CD14-positive monocyte (primary cell): ENCODE data around the gene MRGPRG. TPM values are rescaled to one million over a fixed set of nuclear protein-coding genes. Genes with fewer than 3 reads are reported as not detected.

Source experiments
- DNase-seq, 3 donors: peaks; one replicate each; pipeline ENCODE4 v3.0.0-alpha.2; 2011 to 2022
- H2AFZ ChIP-seq: 2 replicates; pipeline ENCODE4 v1.6.0; 2012; ENCODE audit warnings: mild to moderate bottlenecking, low read depth, low read length, inconsistent platforms; ENCODE audit not compliant: insufficient read depth, poor library complexity, severe bottlenecking
- H3K27ac ChIP-seq, 2 donors: 1 replicate in 1 of 2; 2 replicates in 1 of 2; pipeline ENCODE4 v1.5.1; 2012 to 2013; ENCODE audit warnings: low read length in 2 of 2, control low read depth in 1 of 2, inconsistent platforms in 1 of 2, low read depth in 1 of 2, mild to moderate bottlenecking in 1 of 2
- H3K27me3 ChIP-seq, 2 donors: one replicate each; pipeline versions ENCODE4 v1.6.0 to v1.6.1; 2011 to 2013; ENCODE audit warnings: low read length in 2 of 2; ENCODE audit not compliant: control insufficient read depth in 2 of 2, insufficient read depth in 2 of 2
- H3K36me3 ChIP-seq, 2 donors: replicated peaks in 1 of 2; 1 replicate in 1 of 2; 2 replicates in 1 of 2; pipeline versions ENCODE4 v1.5.1 to v1.6.1; 2012 to 2013; ENCODE audit warnings: low read length in 2 of 2, control low read depth in 1 of 2, inconsistent platforms in 1 of 2, mild to moderate bottlenecking in 1 of 2; ENCODE audit not compliant: insufficient read depth in 2 of 2, control insufficient read depth in 1 of 2
- H3K4me1 ChIP-seq, 2 donors: 1 replicate in 1 of 2; 2 replicates in 1 of 2; pipeline versions ENCODE4 v1.5.1 to v1.6.1; 2012 to 2013; ENCODE audit warnings: low read length in 2 of 2, control low read depth in 1 of 2, inconsistent platforms in 1 of 2, mild to moderate bottlenecking in 1 of 2, moderate library complexity in 1 of 2; ENCODE audit not compliant: insufficient read depth in 2 of 2, control insufficient read depth in 1 of 2
- H3K4me2 ChIP-seq: replicated peaks from 2 replicates; pipeline ENCODE3; 2012; ENCODE audit warnings: low read length, moderate library complexity, mild to moderate bottlenecking; ENCODE audit not compliant: poor library complexity, severe bottlenecking; ENCODE audit errors: extremely low read depth
- H3K4me3 ChIP-seq, 3 experiments: fragments of 200-600 bp in 1 of 3; sonication (generic) in 1 of 3; replicated peaks in 1 of 3; 1 replicate in 2 of 3; 2 replicates in 1 of 3; pipeline ENCODE4 v1.5.1; 2011 to 2013; ENCODE audit warnings: low read length in 3 of 3, mild to moderate bottlenecking in 3 of 3, control low read depth in 2 of 3, low read depth in 2 of 3, inconsistent platforms in 1 of 3, moderate library complexity in 1 of 3
- H3K79me2 ChIP-seq: 2 replicates; pipeline ENCODE4 v1.6.0; 2012; ENCODE audit warnings: mild to moderate bottlenecking, control low read depth, inconsistent platforms, low read length, moderate library complexity; ENCODE audit not compliant: insufficient read depth
- H3K9ac ChIP-seq: 2 replicates; pipeline ENCODE4 v1.6.0; 2017; ENCODE audit warnings: low read length, mild to moderate bottlenecking; ENCODE audit not compliant: insufficient read depth, poor library complexity, severe bottlenecking
- H3K9me3 ChIP-seq, 2 donors: replicated peaks in 1 of 2; 1 replicate in 1 of 2; 2 replicates in 1 of 2; pipeline versions ENCODE4 v1.5.1 to v1.6.1; 2012 to 2013; ENCODE audit warnings: low read length in 2 of 2, control low read depth in 1 of 2; ENCODE audit not compliant: control insufficient read depth in 1 of 2, insufficient read depth in 1 of 2
- H4K20me1 ChIP-seq: 2 replicates; pipeline ENCODE4 v1.6.0; 2012; ENCODE audit warnings: mild to moderate bottlenecking, low read length, control low read depth, moderate library complexity; ENCODE audit not compliant: insufficient read depth
- H3K27ac Mint-ChIP-seq, 7 donors: one replicate each; pipeline ENCODE4 v1.8.0; 2020; ENCODE audit warnings: mild to moderate bottlenecking in 7 of 7, mixed read lengths in 7 of 7, moderate library complexity in 6 of 7, inconsistent platforms in 2 of 7
- H3K27me3 Mint-ChIP-seq, 3 donors: one replicate each; pipeline ENCODE4 v1.8.0; 2021 to 2022; ENCODE audit warnings: low read depth in 3 of 3, mild to moderate bottlenecking in 3 of 3, mixed read lengths in 3 of 3, moderate library complexity in 3 of 3, inconsistent platforms in 1 of 3
- H3K36me3 Mint-ChIP-seq, 2 donors: one replicate each; pipeline ENCODE4 v1.8.0; 2020; ENCODE audit warnings: mixed read lengths in 2 of 2, inconsistent platforms in 1 of 2, mild to moderate bottlenecking in 1 of 2
- H3K4me1 Mint-ChIP-seq: one replicate; pipeline ENCODE4 v1.8.0; 2020; ENCODE audit warnings: mild to moderate bottlenecking, mixed read lengths
- H3K4me3 Mint-ChIP-seq, 2 donors: one replicate each; pipeline ENCODE4 v1.8.0; 2020; ENCODE audit warnings: mild to moderate bottlenecking in 2 of 2, mixed read lengths in 2 of 2, moderate library complexity in 1 of 2
- H3K9me3 Mint-ChIP-seq, 7 donors: one replicate each; pipeline ENCODE4 v1.8.0; 2020 to 2022; ENCODE audit warnings: mixed read lengths in 7 of 7, mild to moderate bottlenecking in 6 of 7, moderate library complexity in 6 of 7, inconsistent platforms in 2 of 7
- CTCF ChIP-seq: fragments of 200-600 bp; IDR thresholded peaks from one replicate; pipeline ENCODE4 v1.8.0; 2022; ENCODE audit warnings: antibody characterized with exemption, mild to moderate bottlenecking
- WGBS: methylation state at CpG from one replicate; pipeline ENCODE4 v1.1.5; 2013; ENCODE audit warnings: missing lambda C conversion rate; ENCODE audit not compliant: insufficient coverage; 5-methylcytosine and 5-hydroxymethylcytosine counted together
- intact Hi-C, 2 donors: fragments of 100-400 bp; cut with micrococcal nuclease; formaldehyde crosslinking; loops; one replicate each; pipeline versions ENCODE4 v1.15.0 to v1.15.1; 2023
- polyA plus RNA-seq, 3 donors: library from polyadenylated mRNA; depleted of rRNA in 1 of 3; unstranded in 2 of 3; stranded (reverse) in 1 of 3; fragments of 300-500 nt in 2 of 3; fragments of >200 nt in 1 of 3; fragmentation: Illumina TruSeq in 2 of 3; gene quantifications; 1 replicate in 2 of 3; 2 replicates in 1 of 3; pipeline ENCODE4 v1.2.3, GENCODE V29; 2012 to 2021

MRGPRG gene
- polyA plus RNA-seq, 3 donors = not detected

GRCh38 chr11:3237119-3237518, 18.5 kb upstream of the MRGPRG start:
- Histone ChIP-seq H3K79me2 (no peaks in the 10 kb centered on the region), H4K20me1 (no peaks in the 10 kb centered on the region)
- H3K27ac Mint-ChIP-seq = no peak overlapping the region

DNA sequence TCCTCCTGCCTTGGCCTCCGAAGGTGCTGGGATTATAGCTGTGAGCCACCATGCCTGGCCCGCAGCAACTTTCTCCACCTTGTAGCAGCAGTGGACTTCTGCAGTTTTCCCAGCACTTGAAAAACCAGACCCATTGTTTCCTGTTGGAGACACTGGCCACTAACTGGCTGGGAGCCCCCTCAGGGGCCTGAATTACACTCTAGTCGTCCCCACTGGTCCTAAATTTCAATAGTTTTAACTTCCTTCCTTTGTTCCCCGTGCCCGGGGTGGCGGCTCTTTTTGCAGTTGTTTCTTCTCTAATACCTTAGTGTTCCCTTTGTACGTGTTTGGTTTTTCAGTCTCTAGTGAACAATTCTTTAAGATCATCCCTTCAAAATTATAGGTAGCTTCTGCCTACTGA, 16.2 kb upstream of the MRGPRG start:
- Histone ChIP-seq H3K9ac (no peak overlapping the region), H3K4me2 (no peak overlapping the region), H3K79me2 (no peaks in the 10 kb centered on the region), H3K27me3 (no peaks in the 10 kb centered on the region), H4K20me1 (no peaks in the 10 kb centered on the region), H3K4me3 (no peak overlapping the region), H3K27ac (no peak overlapping the region), H2AFZ (no peak overlapping the region), H3K9me3 (no peaks in the 10 kb centered on the region), H3K36me3 (no peaks in the 10 kb centered on the region), H3K4me1 (no peaks in the 10 kb centered on the region)
- Mint-ChIP-seq H3K4me1 (no peaks in the 10 kb centered on the region), H3K9me3 (no peaks in the 10 kb centered on the region), H3K36me3 (no peaks in the 10 kb centered on the region), H3K4me3 (no peak overlapping the region), H3K27ac (peak overlapping the region in 1 of 7 donors; percentile 68), H3K27me3 (peaks cover 0 to 28% (median 2%) of the 10 kb centered on the region in 3 donors)
- 66% methylated on average over 6 of the region's 7 CpGs for WGBS
- DNase-seq = no peak
- no peak for TF ChIP-seq CTCF
- intact Hi-C loops = no loop called here

More at GRCh38 chr11:3237119-3237518, 18.5 kb upstream of the MRGPRG start:
- Histone ChIP-seq H3K27ac (no peak overlapping the region), H3K4me3 (no peak overlapping the region), H3K36me3 (no peaks in the 10 kb centered on the region), H2AFZ (no peak overlapping the region), H3K9me3 (no peaks in the 10 kb centered on the region), H3K9ac (no peak overlapping the region), H3K4me2 (no peak overlapping the region), H3K4me1 (no peaks in the 10 kb centered on the region), H3K27me3 (no peaks in the 10 kb centered on the region)
- no peak for TF ChIP-seq CTCF
- H3K36me3 Mint-ChIP-seq = no peaks in the 10 kb centered on the region
- no peak overlapping the region for H3K4me3 Mint-ChIP-seq
- H3K9me3 Mint-ChIP-seq = peaks cover 0 to 2% (median 0%) of the 10 kb centered on the region in 7 donors
- intact Hi-C loops = no loop called here
- no peak for DNase-seq
- 80% methylated on average over 1 of the region's 2 CpGs for WGBS
- H3K4me1 Mint-ChIP-seq = no peaks in the 10 kb centered on the region
- peaks cover 0 to 23% (median 6%) of the 10 kb centered on the region in 3 donors for H3K27me3 Mint-ChIP-seq
